HG02852 (cell line): ENCODE data around the gene RAB4A.
A peak's percentile ranks its signal among the peaks of the same experiment; 100 is the strongest.

ENCODE experiments used
- ATAC-seq: cut with Tn5 transposase; IDR thresholded peaks from one replicate; pipeline ENCODE4 v1.9.1; 2021; ENCODE audit warnings: mild to moderate bottlenecking, moderate library complexity; ENCODE audit not compliant: unreplicated experiment

The RAB4A gene, protein sequence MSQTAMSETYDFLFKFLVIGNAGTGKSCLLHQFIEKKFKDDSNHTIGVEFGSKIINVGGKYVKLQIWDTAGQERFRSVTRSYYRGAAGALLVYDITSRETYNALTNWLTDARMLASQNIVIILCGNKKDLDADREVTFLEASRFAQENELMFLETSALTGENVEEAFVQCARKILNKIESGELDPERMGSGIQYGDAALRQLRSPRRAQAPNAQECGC

DNA sequence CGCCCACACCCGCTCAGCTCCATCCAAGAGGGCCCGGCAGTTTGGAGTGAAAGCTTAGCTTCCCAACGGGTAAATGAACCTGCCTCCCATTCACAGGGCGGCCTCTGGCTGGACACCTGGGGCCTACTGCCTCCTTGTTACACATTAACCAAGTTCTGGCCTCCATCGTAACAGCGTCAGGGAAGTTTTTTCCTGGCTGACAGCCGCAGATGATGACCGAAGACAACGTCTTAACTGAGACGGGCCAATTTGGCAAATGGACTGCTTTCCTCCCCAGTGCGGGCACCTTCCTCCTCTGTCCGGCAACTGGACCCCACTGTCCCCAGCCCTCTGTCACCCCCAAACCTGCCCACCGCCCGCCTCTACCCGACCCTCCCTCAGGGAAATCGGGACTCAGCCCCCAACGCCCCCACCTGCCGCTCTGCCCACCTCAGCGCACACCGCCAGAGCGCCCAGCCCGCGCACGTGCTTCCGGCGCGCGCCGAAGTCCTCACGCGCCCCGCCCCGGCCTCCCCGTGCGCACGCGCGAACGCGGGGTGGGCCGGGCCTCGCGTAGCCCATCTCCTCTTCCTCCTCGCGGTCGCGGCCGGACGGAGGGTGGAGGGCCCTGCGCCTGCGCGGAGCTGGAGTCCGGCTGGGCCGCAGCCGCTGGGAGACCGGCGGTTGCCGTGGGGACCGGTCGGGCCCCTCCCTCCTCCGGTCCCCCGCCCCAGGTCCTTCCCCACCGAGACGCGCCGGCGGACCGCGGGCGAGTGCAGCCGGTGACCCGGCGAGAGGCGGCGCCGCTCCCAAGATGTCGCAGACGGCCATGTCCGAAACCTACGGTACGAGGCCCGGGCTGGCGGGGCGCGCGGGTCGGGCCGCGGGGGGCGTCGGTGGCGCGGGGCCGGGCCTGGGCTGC lies at the start of gene RAB4A:
RAB4A (plus strand) TSS at position 565 of the 901 bp plus-strand sequence; CDS start at position 794, 229 bp downstream.
- peak; percentile 91 for ATAC-seq

DNA sequence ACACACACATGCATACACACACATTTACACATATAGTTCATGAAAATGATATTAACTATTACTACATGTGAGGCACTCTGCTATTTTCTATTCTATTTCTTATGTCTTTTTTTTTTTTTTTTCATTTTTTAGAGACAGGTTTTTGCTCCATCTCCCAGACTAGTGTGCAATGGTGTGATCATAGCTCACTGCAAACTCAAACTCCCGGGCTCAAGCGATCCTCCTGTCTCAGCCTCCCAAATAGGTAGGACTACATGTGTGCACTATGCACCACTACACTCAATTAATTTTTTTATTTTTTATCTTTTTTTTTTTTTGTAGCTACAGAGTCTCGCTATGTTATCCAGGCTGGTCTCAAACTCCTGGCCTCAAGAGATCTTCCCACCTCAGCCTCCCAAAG lies 48.8 kb upstream of the RAB4A start:
- no peak for ATAC-seq

DNA sequence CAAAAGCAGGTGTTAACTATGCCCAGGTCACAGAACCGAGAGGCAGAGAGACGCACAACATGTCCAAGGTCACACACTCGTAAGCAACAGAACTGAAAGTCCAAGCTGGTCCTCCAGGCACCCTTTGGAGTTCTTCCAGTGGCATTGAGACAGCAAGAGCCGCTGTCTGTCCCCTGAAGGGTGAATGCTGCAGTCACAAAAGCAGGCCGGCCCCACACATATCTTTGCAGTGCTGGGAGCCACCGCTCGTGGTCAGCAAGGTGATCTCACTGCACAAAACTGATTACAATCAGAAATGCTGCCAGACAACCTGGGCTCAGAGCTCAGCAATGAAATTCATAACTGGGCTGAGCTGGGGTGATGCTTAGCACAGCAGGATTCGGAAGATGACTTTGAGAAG lies 47.4 kb upstream of the RAB4A start:
- ATAC-seq: no peak

DNA sequence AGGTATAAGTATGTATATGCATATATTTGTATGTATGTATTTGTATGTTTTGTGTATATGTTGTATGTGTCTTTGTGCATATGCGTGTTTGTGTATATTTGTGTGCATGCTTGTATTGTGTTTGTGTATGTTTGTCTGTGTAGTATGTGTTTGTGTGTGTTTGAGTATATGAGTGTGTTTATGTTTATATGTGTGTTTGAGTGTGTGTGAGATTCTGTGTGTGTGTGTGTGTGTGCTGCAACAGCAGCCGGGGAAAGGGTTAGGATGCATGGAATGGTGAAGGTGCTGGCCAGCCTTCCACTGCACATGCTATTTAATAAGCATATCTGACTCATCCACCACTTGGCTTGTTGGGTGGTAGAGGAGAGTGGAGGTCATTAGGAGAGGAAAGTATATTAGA lies 46.6 kb upstream of the RAB4A start:
- ATAC-seq: no peak

DNA sequence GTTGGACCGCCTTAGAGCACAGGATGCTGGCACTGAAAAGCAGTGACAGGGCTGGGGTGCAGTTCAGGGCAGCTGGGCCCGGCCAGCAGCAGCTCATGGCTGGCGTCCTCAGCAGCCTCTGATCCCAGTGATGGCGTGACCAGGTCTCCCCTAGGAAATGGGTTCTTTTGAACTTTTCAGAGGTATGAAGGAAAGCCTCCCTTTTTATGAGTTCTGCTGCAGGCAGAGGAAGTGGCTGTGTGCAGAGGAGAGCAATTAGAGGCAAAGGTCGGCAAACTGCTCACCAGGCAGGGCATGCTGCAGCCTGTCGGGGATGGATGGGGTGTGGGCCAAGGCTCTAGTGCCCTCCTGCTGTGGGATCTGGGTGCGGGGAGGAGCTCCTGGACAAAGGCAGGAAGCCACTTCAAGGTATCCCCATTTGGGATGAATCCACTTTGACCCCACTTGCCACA lies 45.6 kb upstream of the RAB4A start:
- ATAC-seq: no peak

DNA sequence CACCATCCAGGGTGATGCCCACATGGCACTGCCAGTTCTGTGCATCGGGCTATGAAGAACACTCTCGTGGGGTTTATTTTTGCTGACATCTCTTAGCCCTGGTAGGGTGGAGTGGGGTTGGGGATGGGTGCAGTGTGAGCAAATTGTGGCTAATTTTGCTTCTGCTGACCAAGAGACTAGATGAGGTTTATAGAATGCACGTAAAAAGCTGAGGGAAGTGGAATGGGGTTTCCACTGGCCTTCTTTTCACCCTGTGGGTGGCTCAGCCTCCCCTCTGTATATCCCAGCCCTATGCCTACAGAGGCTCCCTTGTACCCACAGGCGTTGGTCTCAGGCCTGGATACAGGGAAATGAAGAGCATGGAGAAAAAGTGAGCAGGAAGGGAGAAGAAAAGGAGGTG lies 44.1 kb upstream of the RAB4A start:
- no peak for ATAC-seq

DNA sequence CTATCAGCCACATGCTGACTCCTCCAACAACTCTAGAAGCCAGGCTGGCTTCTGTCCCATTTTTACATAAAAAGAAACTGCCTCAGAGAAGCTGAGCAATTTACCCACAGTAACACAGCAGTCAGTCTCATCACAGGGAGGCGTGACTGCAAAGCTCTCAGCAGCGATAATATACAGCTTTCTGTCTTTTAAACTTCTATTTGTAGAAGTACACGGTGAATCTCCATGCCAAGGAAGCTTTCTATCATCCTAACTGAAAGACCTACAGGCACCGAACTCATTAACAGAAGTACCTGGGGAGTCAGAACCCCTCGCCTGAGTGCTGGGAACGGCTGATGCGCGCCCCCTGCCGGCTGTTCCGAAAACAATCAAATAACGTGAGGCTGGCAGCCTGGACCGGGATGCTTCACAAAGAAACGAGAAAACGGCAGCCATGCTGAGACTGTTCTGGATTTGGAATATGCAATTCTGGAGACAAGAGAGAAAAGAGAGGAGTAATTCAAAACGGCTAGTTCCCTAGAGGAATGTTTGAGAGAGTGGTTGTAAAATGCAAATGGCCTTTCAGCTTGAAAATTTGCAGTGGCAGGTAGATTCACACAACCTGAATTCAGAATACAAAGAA lies 43.5 kb upstream of the RAB4A start:
- ATAC-seq: no peak

DNA sequence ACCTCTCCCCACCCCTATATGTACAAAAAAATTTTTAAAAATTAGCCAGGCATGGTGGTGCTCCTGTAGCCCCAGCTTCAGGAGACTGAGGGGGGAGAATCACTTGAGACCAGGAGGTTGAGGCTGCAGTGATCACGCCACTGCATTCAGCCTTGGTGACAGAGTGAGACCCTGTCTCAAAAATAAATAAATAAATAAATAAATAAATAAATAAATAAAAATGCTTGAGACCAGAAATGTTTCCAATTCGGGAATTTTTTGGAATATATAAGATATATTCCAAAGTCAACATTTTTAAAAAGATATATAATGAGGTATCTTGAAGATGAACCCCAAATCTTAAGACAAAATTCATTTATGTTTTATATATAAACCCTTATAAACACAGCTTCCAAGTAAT lies 42.4 kb upstream of the RAB4A start:
- no peak for ATAC-seq

DNA sequence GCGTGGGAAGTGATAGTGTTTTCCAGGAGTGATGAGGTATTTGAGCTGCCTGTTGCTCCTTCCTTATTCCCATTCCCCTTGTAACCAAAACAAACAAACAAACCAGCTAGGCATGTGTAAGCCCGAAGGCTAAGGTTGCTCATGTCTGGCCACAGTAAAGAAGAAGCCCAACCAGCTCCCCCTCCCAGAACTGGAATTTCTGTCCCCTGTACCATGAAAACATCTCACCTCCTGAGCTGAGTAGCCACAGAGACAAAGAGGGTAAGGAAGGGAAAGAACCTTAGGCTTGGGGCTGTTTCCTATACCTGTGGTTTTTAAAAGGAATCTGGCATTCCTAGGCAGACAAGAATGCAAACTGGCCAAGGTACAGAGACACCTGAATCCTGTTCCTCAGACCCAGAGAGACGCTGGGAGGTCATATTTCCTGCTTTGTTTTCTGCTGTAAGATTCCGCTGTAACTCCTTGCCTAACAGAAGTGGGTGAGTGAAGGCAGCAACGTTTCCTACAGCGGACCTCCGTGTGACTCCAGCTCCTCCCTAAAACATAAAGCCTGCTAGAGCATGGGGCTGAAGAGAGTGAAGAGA lies 41.7 kb upstream of the RAB4A start:
- ATAC-seq: no peak

DNA sequence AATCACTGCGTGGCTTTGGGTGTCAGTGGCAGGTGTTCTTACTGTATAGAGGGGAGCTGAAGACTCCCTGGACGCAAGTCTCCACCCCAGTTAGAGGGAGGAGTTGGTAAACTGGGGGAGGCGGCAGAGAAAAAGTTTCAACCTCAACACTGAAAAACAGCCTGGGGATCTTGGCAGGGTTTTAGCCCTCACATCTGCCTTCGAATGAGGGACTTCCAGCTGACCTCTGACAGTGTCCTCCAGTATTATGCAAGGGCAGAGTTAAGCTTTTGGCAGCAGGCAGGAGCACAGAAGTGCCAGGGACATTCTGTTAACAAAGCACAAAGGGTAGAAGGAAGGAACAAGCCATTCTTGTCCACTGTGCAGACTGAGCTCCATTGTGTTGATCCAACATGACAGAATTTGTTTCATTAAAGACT lies 41.2 kb upstream of the RAB4A start:
- no peak for ATAC-seq

DNA sequence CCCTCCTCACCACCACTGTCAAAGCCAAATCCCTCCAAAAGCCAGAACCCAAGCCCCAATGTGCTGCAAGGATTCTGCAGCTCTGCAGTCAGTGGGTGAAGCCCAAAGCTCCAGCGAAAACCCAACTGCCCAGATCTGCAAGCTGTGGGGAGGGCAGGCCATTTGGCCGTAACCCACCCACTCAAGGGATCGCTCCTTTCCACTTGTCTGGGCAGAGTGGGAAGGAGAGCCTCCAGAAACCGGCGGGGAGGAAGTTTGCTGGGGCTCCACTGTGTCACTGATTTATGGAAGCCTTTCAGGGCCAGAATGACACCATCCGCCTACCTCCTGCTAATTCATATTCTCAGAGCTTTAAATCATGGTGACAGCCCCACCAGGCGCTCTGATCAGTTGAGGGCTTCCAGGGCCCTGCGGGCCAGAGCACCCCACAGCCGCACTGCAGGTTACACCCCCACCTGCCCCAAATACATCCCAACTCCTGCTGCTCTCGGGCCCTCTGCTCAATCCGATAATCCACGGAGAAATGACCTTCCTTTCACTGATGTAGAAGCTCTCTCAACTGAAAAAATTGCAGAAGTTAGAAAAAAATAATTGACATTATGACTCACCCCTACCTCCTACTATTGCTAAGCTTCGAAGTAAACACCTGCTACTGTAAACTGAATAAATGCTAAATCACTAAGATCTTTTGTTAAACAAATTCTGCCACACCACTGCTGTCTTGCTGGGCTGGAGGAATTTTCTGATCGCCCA lies 40.6 kb upstream of the RAB4A start:
- ATAC-seq: peak; percentile 74

DNA sequence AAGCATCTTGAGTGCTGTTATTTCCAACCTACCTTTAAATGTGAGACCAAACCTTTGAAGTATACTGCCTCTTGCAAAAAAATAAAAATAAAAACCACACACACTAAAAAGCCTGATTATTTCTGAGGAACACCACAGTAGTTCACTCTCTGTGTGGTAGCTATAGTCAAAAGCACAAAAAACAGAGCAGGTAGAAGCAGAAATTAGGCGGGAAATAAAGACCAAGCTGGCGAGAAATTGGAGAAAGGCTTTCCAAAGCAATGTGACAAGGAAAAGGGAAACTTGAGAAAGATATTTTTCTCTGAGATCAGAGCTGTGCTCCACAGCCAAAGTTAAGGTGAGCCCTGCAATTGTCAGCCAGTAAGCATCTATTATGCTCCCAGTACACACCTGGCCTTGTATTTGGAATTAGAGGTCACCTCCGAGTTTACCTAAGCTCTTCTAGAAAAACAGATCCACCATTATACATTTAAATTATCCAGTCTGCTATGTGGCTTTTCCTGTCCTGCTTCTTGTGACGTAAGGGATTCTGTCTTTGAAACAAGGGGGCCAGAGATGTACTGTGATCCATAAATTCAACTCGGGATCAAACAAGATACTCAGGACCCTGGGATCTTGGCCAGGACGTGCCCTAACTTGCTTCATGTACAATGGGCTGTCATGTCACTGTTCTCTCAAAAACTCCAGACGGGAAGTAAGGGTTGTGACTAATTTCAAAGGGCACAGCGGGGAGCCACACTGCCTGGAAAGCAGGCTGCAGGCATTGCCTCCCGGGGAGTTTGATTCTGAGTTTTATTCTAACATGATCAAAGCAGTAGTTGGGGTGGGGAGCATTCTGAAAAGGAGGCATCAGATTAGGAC lies 39.8 kb upstream of the RAB4A start:
- no peak for ATAC-seq

DNA sequence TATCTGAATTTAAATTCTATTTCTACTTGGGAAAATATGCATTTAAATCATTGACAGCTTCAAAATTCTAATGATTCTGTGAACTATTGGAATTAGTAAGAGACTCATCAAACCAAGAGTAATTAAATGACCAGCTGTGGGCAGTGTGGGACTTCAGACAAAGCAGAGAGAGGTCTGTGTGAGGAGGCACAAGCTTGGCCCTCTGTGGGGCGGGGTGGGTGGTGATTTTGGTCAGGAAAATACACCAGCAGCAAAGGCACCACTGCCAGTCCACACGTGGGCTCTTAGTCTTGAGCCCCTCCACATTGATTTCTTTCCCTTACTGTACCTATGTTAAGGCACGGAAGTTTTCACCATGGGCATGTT lies 39.2 kb upstream of the RAB4A start:
- ATAC-seq: no peak

DNA sequence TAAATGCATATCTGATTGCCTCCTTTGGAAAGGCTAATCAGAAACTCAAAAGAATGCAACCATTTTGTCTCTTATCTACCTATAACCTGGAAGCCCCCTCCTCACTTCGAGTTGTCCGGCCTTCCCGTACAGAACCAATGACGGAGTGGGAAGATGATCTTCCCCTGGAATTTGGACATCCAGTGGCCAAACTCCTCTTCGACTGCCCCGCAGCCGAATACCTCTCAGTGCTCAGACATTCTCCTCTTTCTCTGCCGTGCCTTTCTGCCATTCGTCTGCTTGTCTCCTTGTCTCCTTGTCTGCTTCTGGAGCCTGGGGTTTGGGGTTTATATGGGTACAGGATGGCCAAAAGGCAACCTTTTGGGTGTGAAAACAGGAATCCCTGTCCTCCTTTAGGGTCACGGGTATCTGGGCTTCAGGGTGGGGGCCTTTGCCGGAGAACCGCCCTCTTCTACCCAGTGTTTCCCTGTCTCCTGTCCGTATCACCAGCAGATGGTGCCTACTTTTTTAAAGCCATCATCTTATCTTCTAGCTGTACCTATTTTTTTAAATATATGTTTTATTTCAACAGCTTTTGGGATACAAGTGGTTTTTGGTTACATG lies 35.9 kb upstream of the RAB4A start:
- ATAC-seq: no peak

DNA sequence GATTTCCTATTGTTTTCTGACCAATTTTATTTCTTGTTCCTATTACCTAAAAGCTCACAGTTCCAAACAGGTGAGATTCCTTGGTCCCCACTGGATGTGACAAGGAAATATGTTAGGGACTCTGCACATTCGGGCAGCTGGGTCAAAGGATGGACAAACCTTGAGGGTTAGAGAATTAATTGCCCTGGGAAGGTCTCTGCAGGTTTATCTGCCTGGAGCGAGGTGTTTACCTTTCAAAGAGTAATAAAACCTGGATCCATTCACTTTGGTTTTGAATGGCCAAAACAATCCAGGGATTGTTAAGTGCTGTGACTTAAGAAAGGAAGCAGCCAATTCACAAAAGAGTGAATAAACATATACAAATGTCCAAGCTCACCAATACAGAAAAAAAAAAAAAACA lies 33.6 kb upstream of the RAB4A start:
- no peak for ATAC-seq

DNA sequence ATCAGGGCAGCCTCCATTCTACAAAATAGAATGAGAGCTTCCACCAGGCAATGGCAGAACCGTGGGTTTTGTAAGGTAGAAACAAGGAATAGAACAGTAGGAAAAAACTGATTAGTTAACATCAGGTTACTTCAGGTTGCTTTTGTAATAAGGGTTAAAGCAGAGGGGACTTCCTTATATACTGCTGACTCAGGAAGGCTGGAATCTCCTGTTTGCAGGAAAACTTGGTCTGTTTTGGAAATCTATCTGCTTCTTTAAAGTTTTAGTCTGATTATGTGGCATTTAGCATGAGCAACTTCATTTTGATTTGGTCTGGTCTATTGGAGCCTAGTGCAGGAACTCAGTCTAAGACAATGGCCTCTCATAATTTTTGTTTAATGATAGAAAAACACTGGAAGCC lies 32.7 kb upstream of the RAB4A start:
- ATAC-seq: no peak

DNA sequence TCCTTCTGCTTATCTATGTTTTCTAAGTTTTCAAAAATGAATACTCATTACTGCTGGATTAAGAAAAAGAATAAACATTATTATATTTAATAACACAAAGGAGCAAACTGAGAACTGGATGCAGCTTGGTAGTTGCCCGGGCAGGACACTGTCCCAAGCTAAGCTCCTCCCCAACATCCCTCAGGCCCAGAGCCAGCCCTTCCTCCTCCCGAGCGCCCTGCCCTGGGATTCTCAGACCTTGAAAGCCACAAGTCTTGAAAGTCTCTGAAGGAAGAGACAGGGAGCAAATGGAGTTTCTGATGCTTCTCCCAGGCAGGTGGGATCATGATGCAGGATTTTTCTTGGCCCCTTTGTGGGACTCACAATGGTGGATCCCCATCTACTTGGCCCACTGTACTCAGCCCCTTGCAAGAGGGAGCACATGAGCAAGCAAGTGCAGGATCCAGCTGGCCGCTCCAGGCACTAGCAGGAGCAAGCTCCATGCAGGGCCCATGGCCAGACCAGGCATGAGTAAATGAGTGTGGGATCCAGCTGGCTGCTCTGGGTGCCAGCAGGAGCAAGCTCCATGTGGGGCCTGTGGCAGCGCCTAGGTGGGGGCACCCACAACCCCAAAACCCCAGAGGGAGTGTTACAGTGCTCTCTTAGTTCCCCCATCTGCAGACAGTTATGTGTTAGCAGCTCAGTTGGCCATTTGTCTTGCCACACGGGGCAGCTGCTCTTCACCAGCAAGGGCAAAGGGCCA lies 32.1 kb upstream of the RAB4A start:
- ATAC-seq: no peak

DNA sequence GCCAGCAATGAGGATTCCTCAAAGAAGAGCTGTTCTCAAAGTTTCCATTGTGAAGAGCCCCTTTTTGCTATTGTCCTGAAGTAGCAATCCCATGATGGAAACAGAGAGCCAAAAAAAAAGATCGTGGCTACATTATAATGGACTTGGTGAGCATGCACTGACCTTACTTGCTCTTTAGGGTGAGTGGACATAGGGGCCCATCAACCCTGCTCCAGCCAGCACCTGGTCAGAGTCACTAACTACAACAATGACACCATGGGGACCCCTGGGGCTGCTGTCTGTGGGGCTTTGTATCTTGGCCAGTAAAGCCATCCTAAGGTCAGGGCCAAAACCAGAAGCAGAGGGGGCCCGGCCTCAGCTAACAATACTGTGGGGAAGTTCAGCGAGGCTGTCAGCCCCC lies 30.4 kb upstream of the RAB4A start:
- ATAC-seq: no peak

DNA sequence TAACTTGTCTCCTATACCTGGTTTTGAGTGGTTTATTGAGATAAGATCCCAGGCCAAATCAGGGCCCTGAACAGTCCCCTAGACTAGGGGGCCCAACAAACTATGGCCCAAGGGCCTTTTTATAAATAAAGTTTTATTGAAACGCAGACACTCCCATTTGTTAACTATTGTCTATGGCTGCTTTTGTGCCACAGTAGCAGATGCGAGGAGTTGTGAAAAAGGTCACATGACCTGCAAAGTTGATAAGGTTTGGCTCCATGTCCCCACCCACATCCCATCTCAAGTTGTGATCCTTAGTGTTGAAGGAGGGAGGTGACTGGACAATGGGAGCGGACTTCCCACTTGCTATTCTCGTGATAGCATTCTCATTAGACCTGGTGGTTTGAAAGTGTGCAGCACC lies 29.5 kb upstream of the RAB4A start:
- ATAC-seq: no peak
